HepG2 (cell line): Measurements from ENCODE around the gene TPR. TPM values are rescaled to one million over a fixed set of nuclear protein-coding genes. Genes with fewer than 3 reads are reported as not detected.

ENCODE experiments used
- ARID4A ChIP-seq: sonication (generic); formaldehyde crosslinking; IDR thresholded peaks from 2 replicates; pipeline ENCODE4 v1.5.0; 2020; ENCODE audit warnings: mild to moderate bottlenecking, missing genetic modification reagents, borderline replicate concordance
- ARNT2 ChIP-seq: sonication (generic); formaldehyde crosslinking; IDR thresholded peaks from 2 replicates; pipeline ENCODE4 v1.8.0; 2022; ENCODE audit warnings: mild to moderate bottlenecking, low read depth, missing genetic modification reagents, moderate library complexity
- ATM ChIP-seq: fragments of 450-650 bp; IDR thresholded peaks from 2 replicates; pipeline ENCODE4 v1.7.1; 2017; ENCODE audit warnings: mild to moderate bottlenecking, borderline replicate concordance
- BRD4 ChIP-seq: sonication (generic); formaldehyde crosslinking; IDR thresholded peaks from 2 replicates; pipeline ENCODE4 v1.4.0; 2020; ENCODE audit warnings: missing genetic modification reagents
- EP300 ChIP-seq, 3 experiments: sonication (generic) in 1 of 3; formaldehyde crosslinking in 1 of 3; IDR thresholded peaks; 2 replicates each; pipeline versions ENCODE4 v1.5.1 to v1.6.1; 2011 to 2020; ENCODE audit warnings: low read depth in 2 of 3, low read length in 2 of 3, borderline replicate concordance in 1 of 3, improper control_type of control experiment in 1 of 3, mild to moderate bottlenecking in 1 of 3, missing genetic modification reagents in 1 of 3, moderate library complexity in 1 of 3
- FOXA3 ChIP-seq: IDR thresholded peaks from 2 replicates; pipeline ENCODE4 v1.6.1; 2016; ENCODE audit warnings: missing genetic modification reagents, missing compliant biosample characterization
- HNF4G ChIP-seq, 2 experiments: sonication (generic) in 1 of 2; formaldehyde crosslinking in 1 of 2; IDR thresholded peaks; 2 replicates each; pipeline versions ENCODE4 v1.4.0 to v1.6.1; 2011 to 2020; ENCODE audit warnings: borderline replicate concordance in 2 of 2, low read depth in 2 of 2, mild to moderate bottlenecking in 2 of 2, low read length in 1 of 2, missing genetic modification reagents in 1 of 2, moderate library complexity in 1 of 2
- IKZF1 ChIP-seq: fragments of 450-650 bp; IDR thresholded peaks from 2 replicates; pipeline ENCODE4 v1.7.1; 2016
- MZF1 ChIP-seq: sonication (generic); formaldehyde crosslinking; IDR thresholded peaks from 2 replicates; pipeline ENCODE4 v1.8.1; 2023; ENCODE audit warnings: mild to moderate bottlenecking, missing genetic modification reagents, borderline replicate concordance
- NAIF1 ChIP-seq: sonication (generic); formaldehyde crosslinking; IDR thresholded peaks from 2 replicates; pipeline ENCODE4 v1.5.0; 2020; ENCODE audit warnings: mild to moderate bottlenecking, missing genetic modification reagents, borderline replicate concordance
- NFE2L2 ChIP-seq: fragments of 150-350 bp; IDR thresholded peaks from 2 replicates; pipeline ENCODE4 v1.6.1; 2014; ENCODE audit warnings: low read length
- NONO ChIP-seq, 2 experiments: fragments of 450-650 bp in 1 of 2; sonication (generic) in 1 of 2; formaldehyde crosslinking in 1 of 2; IDR thresholded peaks in 1 of 2; conservative IDR thresholded peaks in 1 of 2; 2 replicates each; pipeline versions ENCODE4 v1.6.1 to v1.8.0; 2017 to 2022; ENCODE audit warnings: mild to moderate bottlenecking in 1 of 2, missing genetic modification reagents in 1 of 2, moderate library complexity in 1 of 2
- NR2C2 ChIP-seq: sonication (generic); formaldehyde crosslinking; IDR thresholded peaks from 2 replicates; pipeline ENCODE4 v1.4.0; 2020; ENCODE audit warnings: missing genetic modification reagents, mild to moderate bottlenecking, moderate library complexity, borderline replicate concordance
- NR3C1 ChIP-seq: sonication (generic); formaldehyde crosslinking; IDR thresholded peaks from 2 replicates; pipeline ENCODE4 v1.4.0; 2020; ENCODE audit warnings: missing genetic modification reagents
- SAFB2 ChIP-seq: sonication (generic); formaldehyde crosslinking; IDR thresholded peaks from 2 replicates; pipeline ENCODE4 v1.5.1; 2020; ENCODE audit warnings: missing genetic modification reagents, low read depth, mild to moderate bottlenecking, borderline replicate concordance
- SNAPC5 ChIP-seq: sonication (generic); formaldehyde crosslinking; IDR thresholded peaks from 2 replicates; pipeline ENCODE4 v1.8.1; 2023; ENCODE audit warnings: mild to moderate bottlenecking, missing genetic modification reagents, borderline replicate concordance
- TAF15 ChIP-seq: fragments of 200-400 bp; formaldehyde crosslinking; IDR thresholded peaks from one replicate; pipeline ENCODE4 v1.6.1; 2018; ENCODE audit warnings: mild to moderate bottlenecking, low read depth, low read length; ENCODE audit not compliant: poor library complexity, severe bottlenecking
- TBL1XR1 ChIP-seq: fragments of 150-350 bp; IDR thresholded peaks from 2 replicates; pipeline ENCODE4 v1.6.1; 2014; ENCODE audit warnings: borderline replicate concordance, low read length; ENCODE audit not compliant: partially characterized antibody
- ZFY ChIP-seq: sonication (generic); formaldehyde crosslinking; IDR thresholded peaks from 2 replicates; pipeline ENCODE4 v1.4.0; 2020; ENCODE audit warnings: missing genetic modification reagents
- ZIK1 ChIP-seq: sonication (generic); formaldehyde crosslinking; IDR thresholded peaks from 2 replicates; pipeline ENCODE4 v1.5.0; 2020; ENCODE audit warnings: mild to moderate bottlenecking, low read depth, missing genetic modification reagents, borderline replicate concordance
- ZNF232 ChIP-seq: sonication (generic); formaldehyde crosslinking; IDR thresholded peaks from 2 replicates; pipeline ENCODE4 v1.4.0; 2020; ENCODE audit warnings: missing genetic modification reagents, borderline replicate concordance
- ZNF558 ChIP-seq: sonication (generic); formaldehyde crosslinking; IDR thresholded peaks from 2 replicates; pipeline ENCODE4 v1.9.0; 2022; ENCODE audit warnings: mild to moderate bottlenecking, missing genetic modification reagents, borderline replicate concordance
- ZNF788 ChIP-seq: sonication (generic); formaldehyde crosslinking; IDR thresholded peaks from 2 replicates; pipeline ENCODE4 v1.5.0; 2020; ENCODE audit warnings: mild to moderate bottlenecking, missing genetic modification reagents, borderline replicate concordance
- ZNF878 ChIP-seq: sonication (generic); formaldehyde crosslinking; IDR thresholded peaks from 2 replicates; pipeline ENCODE4 v1.8.1; 2023; ENCODE audit warnings: mild to moderate bottlenecking, missing genetic modification reagents, moderate library complexity
- polyA plus RNA-seq, 8 experiments: library from polyadenylated mRNA; depleted of rRNA in 3 of 8; stranded (reverse) in 7 of 8; unstranded in 1 of 8; fragments of >200 nt; fragmentation: Illumina TruSeq in 4 of 8; extraction: Trizol in 4 of 8; gene quantifications; 2 replicates each; pipeline versions ENCODE4 v1.2.1 to v1.2.3, GENCODE V29; 2011 to 2016; ENCODE audit warnings: low read depth in 4 of 8, missing spikeins in 1 of 8, mixed read lengths in 1 of 8; ENCODE audit not compliant: insufficient read depth in 1 of 8
- total RNA-seq, 5 experiments: library from RNA; depleted of rRNA; stranded (reverse); fragments of >200 nt; fragmentation: Illumina TruSeq; extraction: Trizol; gene quantifications; 2 replicates each; pipeline ENCODE4 v1.2.3, GENCODE V29; 2016; ENCODE audit warnings: low read depth in 1 of 5

The TPR gene
- total and polyA plus RNA-seq, 2 of the 13 experiments (the other 11 are each of a cell fraction or from before 2014, with no cell fraction given): 78.9 to 81.7 TPM

GRCh38 chr1:186375152-186375928, at the start of gene TPR, which contains the start of gene ODR4 (continued):
- TF ChIP-seq ZFY (peak; percentile 83), NFE2L2 (no peak), MZF1 (CRISPR knock-in tag) (no peak), NR2C2 (peak; percentile 80), ZNF232 (peak; percentile 28; the same call in 1 of the 2 replicates), TBL1XR1 (no peak), ARNT2 (no peak; the same call in 1 of the 2 replicates), NAIF1 (CRISPR knock-in tag) (peak; percentile 66; the same call in 1 of the 2 replicates), NR3C1 (CRISPR knock-in tag) (no peak), BRD4 (CRISPR knock-in tag) (no peak), EP300 (IDR thresholded peaks at IDR 0.05; ENCODE audit: low read depth in 2 of 2, low read length in 2 of 2) (no peak; a peak in 1 of 4 replicates), EP300 (CRISPR knock-in tag; IDR thresholded peaks at IDR 0.05; ENCODE audit: borderline replicate concordance) (no peak), ZNF558 (CRISPR knock-in tag) (peak; percentile 73; the same call in 1 of the 2 replicates), ZNF878 (CRISPR knock-in tag) (no peak; the same call in 1 of the 2 replicates), SNAPC5 (no peak), HNF4G (IDR thresholded peaks at IDR 0.05; ENCODE audit: borderline replicate concordance, low read depth, low read length) (no peak; the same call in 1 of the 2 replicates), HNF4G (CRISPR knock-in tag; IDR thresholded peaks at IDR 0.05; ENCODE audit: borderline replicate concordance, low read depth) (no peak), SAFB2 (CRISPR knock-in tag) (no peak), ZNF788 (CRISPR knock-in tag) (peak; percentile 93; the same call in 1 of the 2 replicates), FOXA3 (CRISPR knock-in tag) (0 out of 2 replicates have a peak, but pooled peaks have one; percentile 10), TAF15 (no peak), ATM (no peak), ARID4A (CRISPR knock-in tag) (peak; percentile 85; the same call in 1 of the 2 replicates), IKZF1 (no peak), NONO (IDR thresholded peaks at IDR 0.05) (no peak), NONO (CRISPR knock-in tag; conservative IDR thresholded peaks at IDR 0.05) (peak; percentile 96), ZIK1 (CRISPR knock-in tag) (no peak)
